Amygdala (tissue), 56 donors: ENCODE data around the gene ZNF644.

ENCODE experiments used
- DNase-seq, 56 donors: peaks; one replicate each; lab custom pipeline; 2025; lab: John Stamatoyannopoulos, UW

The ZNF644 gene

DNA sequence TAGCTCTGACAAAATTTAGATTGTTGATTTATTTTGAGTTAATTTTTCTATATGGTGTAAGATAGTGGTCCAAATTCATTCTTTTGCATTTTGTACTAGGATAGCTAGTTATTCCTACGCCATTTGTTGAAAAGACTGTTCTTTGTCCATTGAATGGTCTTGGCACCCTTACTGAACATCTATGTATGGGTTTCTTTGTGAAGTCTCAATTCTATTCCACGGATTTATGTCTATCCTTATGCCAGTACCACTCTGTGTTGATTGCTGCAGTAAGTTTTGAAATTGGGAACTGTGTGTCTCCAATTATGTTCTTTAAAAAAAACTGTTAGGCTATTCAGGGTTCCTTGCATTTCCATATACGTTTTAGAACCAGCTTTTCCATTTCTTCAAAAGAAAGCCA, 145.7 kb downstream of the ZNF644 start:
- no peak for DNase-seq
